H1 (cell line): ENCODE measurements around the gene FRA10AC1. TPM values are rescaled to one million over a fixed set of nuclear protein-coding genes. Genes with fewer than 3 reads are reported as not detected.

ENCODE experiments used
- CTCF ChIA-PET: fragments of 300-600 bp; sonication (Branson Sonifier 250); formaldehyde crosslinking; loops from one replicate; lab custom pipeline; 2021; ENCODE audit not compliant: partially characterized antibody; lab: Charles Lee
- POLR2A ChIA-PET: fragments of 300-600 bp; sonication (Branson Sonifier 250); formaldehyde crosslinking; loops from one replicate; lab custom pipeline; 2021; ENCODE audit warnings: inconsistent platforms; ENCODE audit not compliant: partially characterized antibody; lab: Charles Lee
- DNase-seq, 2 experiments: peaks; one replicate each; pipeline versions ENCODE4 v3.0.0 to v3.0.0-alpha.2; 2010 to 2022; ENCODE audit warnings: low spot score in 2 of 2, low read depth in 1 of 2, mixed read lengths in 1 of 2
- FAIRE-seq: peaks from 2 replicates; lab custom pipeline; 2011; peaks lifted over from hg19 to GRCh38; lab: Jason Lieb, UNC
- H2AFZ ChIP-seq: 2 replicates; pipeline ENCODE4 v1.8.1; 2012; ENCODE audit warnings: low read length, inconsistent platforms
- H2AK5ac ChIP-seq: 2 replicates; pipeline ENCODE4 v1.6.1; 2013; ENCODE audit warnings: low read depth, low read length
- H2BK120ac ChIP-seq: replicated peaks from 2 replicates; pipeline ENCODE3; 2013; ENCODE audit warnings: low read depth, low read length, inconsistent platforms
- H2BK12ac ChIP-seq: 2 replicates; pipeline ENCODE4 v1.6.1; 2013; ENCODE audit warnings: low read depth, low read length
- H2BK15ac ChIP-seq: 2 replicates; pipeline ENCODE4 v1.6.1; 2013; ENCODE audit warnings: low read length
- H2BK20ac ChIP-seq: 2 replicates; pipeline ENCODE4 v1.6.1; 2013; ENCODE audit warnings: low read length
- H2BK5ac ChIP-seq: 2 replicates; pipeline ENCODE4 v1.6.1; 2013; ENCODE audit warnings: low read depth, low read length
- H3K14ac ChIP-seq: 2 replicates; pipeline ENCODE4 v1.6.1; 2013; ENCODE audit warnings: inconsistent platforms; ENCODE audit not compliant: insufficient read length
- H3K18ac ChIP-seq: 2 replicates; pipeline ENCODE4 v1.6.1; 2013; ENCODE audit warnings: low read length; ENCODE audit errors: extremely low read depth
- H3K23ac ChIP-seq: 2 replicates; pipeline ENCODE4 v1.6.1; 2013; ENCODE audit warnings: inconsistent platforms; ENCODE audit not compliant: insufficient read length
- H3K23me2 ChIP-seq: 2 replicates; pipeline ENCODE4 v1.6.1; 2013; ENCODE audit warnings: low read depth, low read length
- H3K27ac ChIP-seq: 2 replicates; pipeline ENCODE4 v1.6.1; 2011; ENCODE audit warnings: low read depth, low read length, inconsistent platforms
- H3K27me3 ChIP-seq, 4 experiments: replicated peaks in 1 of 4; 1 replicate in 1 of 4; 2 replicates in 3 of 4; pipeline versions ENCODE4 v1.6.1 to v1.8.1; 2011 to 2013; ENCODE audit warnings: low read length in 3 of 4, mild to moderate bottlenecking in 3 of 4, inconsistent platforms in 2 of 4, mixed read lengths in 2 of 4, moderate library complexity in 1 of 4; ENCODE audit not compliant: control insufficient read depth in 3 of 4, insufficient read depth in 3 of 4; ENCODE audit errors: extremely low read depth in 1 of 4
- H3K36me3 ChIP-seq, 4 experiments: 2 replicates each; pipeline versions ENCODE4 v1.6.1 to v1.8.1; 2011 to 2013; ENCODE audit warnings: mild to moderate bottlenecking in 4 of 4, low read length in 3 of 4, moderate library complexity in 2 of 4, control low read depth in 1 of 4, inconsistent platforms in 1 of 4; ENCODE audit not compliant: insufficient read depth in 4 of 4, control insufficient read depth in 2 of 4
- H3K4ac ChIP-seq: replicated peaks from 2 replicates; pipeline ENCODE3; 2013; ENCODE audit warnings: low read length, low read depth, mixed read lengths, inconsistent platforms; ENCODE audit not compliant: insufficient read length
- H3K4me1 ChIP-seq, 4 experiments: replicated peaks in 1 of 4; 1 replicate in 1 of 4; 2 replicates in 3 of 4; pipeline versions ENCODE4 v1.6.1 to v1.8.1; 2011 to 2013; ENCODE audit warnings: low read length in 3 of 4, inconsistent platforms in 2 of 4, mixed read lengths in 1 of 4; ENCODE audit not compliant: insufficient read depth in 4 of 4, control insufficient read depth in 3 of 4
- H3K4me2 ChIP-seq, 2 experiments: 2 replicates each; pipeline versions ENCODE4 v1.6.1 to v1.8.1; 2011 to 2013; ENCODE audit warnings: low read depth in 2 of 2, low read length in 2 of 2, control low read depth in 1 of 2, inconsistent platforms in 1 of 2, mild to moderate bottlenecking in 1 of 2; ENCODE audit not compliant: insufficient read depth in 1 of 2
- H3K4me3 ChIP-seq, 4 experiments: fragments of 200-600, 300-600 bp in 1 of 4; sonication (generic), shearing (Covaris generic), sonication (Bioruptor Twin) in 1 of 4; 2 replicates each; pipeline versions ENCODE4 v1.5.1 to v1.8.1; 2011 to 2016; ENCODE audit warnings: low read length in 4 of 4, low read depth in 3 of 4, control low read depth in 2 of 4, inconsistent platforms in 2 of 4, mild to moderate bottlenecking in 2 of 4, mixed read lengths in 1 of 4, moderate library complexity in 1 of 4; ENCODE audit not compliant: insufficient read depth in 2 of 4; ENCODE audit errors: extremely low read depth in 1 of 4
- H3K56ac ChIP-seq: replicated peaks from 2 replicates; pipeline ENCODE3; 2013; ENCODE audit warnings: low read depth, mild to moderate bottlenecking, mixed read lengths, low read length, inconsistent platforms; ENCODE audit not compliant: insufficient read length
- H3K79me1 ChIP-seq: 2 replicates; pipeline ENCODE4 v1.6.1; 2013; ENCODE audit warnings: low read depth, low read length, control low read depth
- H3K79me2 ChIP-seq, 2 experiments: 2 replicates each; pipeline versions ENCODE4 v1.6.1 to v1.8.1; 2012 to 2013; ENCODE audit warnings: low read length in 2 of 2, mild to moderate bottlenecking in 2 of 2, inconsistent platforms in 1 of 2; ENCODE audit not compliant: insufficient read depth in 2 of 2, control insufficient read depth in 1 of 2
- H3K9ac ChIP-seq, 4 experiments: replicated peaks in 1 of 4; 1 replicate in 1 of 4; 2 replicates in 3 of 4; pipeline versions ENCODE4 v1.6.1 to v1.8.1; 2011 to 2013; ENCODE audit warnings: low read depth in 3 of 4, low read length in 3 of 4, control low read depth in 2 of 4, mild to moderate bottlenecking in 2 of 4, moderate library complexity in 2 of 4, inconsistent platforms in 1 of 4; ENCODE audit errors: extremely low read depth in 1 of 4
- H3K9me3 ChIP-seq, 2 experiments: 2 replicates each; pipeline versions ENCODE4 v1.6.1 to v1.8.1; 2012 to 2013; ENCODE audit warnings: mild to moderate bottlenecking in 2 of 2, moderate library complexity in 2 of 2, control low read depth in 1 of 2, inconsistent platforms in 1 of 2, low read depth in 1 of 2, low read length in 1 of 2, mixed read lengths in 1 of 2; ENCODE audit not compliant: insufficient read depth in 2 of 2
- H4K20me1 ChIP-seq, 2 experiments: replicated peaks in 1 of 2; 2 replicates each; pipeline versions ENCODE3 to v1.8.1; 2011 to 2013; ENCODE audit warnings: inconsistent platforms in 2 of 2, low read length in 2 of 2, mild to moderate bottlenecking in 1 of 2; ENCODE audit not compliant: insufficient read depth in 2 of 2, control insufficient read depth in 1 of 2
- H4K5ac ChIP-seq: 2 replicates; pipeline ENCODE4 v1.6.1; 2013; ENCODE audit warnings: low read length, low read depth, mixed read lengths, inconsistent platforms; ENCODE audit not compliant: insufficient read length
- H4K8ac ChIP-seq: 2 replicates; pipeline ENCODE4 v1.8.0; 2013; ENCODE audit warnings: mild to moderate bottlenecking, moderate library complexity, low read length, inconsistent platforms; ENCODE audit not compliant: insufficient read depth; ENCODE audit errors: extremely low read depth
- H4K91ac ChIP-seq: replicated peaks from 2 replicates; pipeline ENCODE3; 2013; ENCODE audit warnings: low read length, mixed read lengths, inconsistent platforms; ENCODE audit not compliant: insufficient read length
- BACH1 ChIP-seq: IDR thresholded peaks from 2 replicates; pipeline ENCODE4 v1.6.1; 2012; ENCODE audit warnings: low read length, improper control_type of control experiment
- EP300 ChIP-seq, 2 experiments: IDR thresholded peaks; 1 replicate in 1 of 2; 2 replicates in 1 of 2; pipeline ENCODE4 v1.6.1; 2011 to 2012; ENCODE audit warnings: low read depth in 2 of 2, low read length in 2 of 2, mild to moderate bottlenecking in 2 of 2, borderline replicate concordance in 1 of 2, inconsistent platforms in 1 of 2, moderate library complexity in 1 of 2
- MAFK ChIP-seq: IDR thresholded peaks from 2 replicates; pipeline ENCODE4 v1.6.1; 2012; ENCODE audit warnings: low read depth, mild to moderate bottlenecking, improper control_type of control experiment, low read length
- POU5F1 ChIP-seq: IDR thresholded peaks from 2 replicates; pipeline ENCODE4 v1.6.1; 2011; ENCODE audit warnings: low read depth, mild to moderate bottlenecking, low read length, moderate library complexity
- RBBP5 ChIP-seq: IDR thresholded peaks from 2 replicates; pipeline ENCODE4 v1.7.1; 2012; ENCODE audit warnings: low read depth, mild to moderate bottlenecking, inconsistent platforms, low read length, moderate library complexity, borderline replicate concordance
- RNF2 ChIP-seq: fragments of 200-900, 300-1000 bp; sonication (generic); IDR thresholded peaks from 2 replicates; pipeline ENCODE4 v1.7.1; 2016; ENCODE audit warnings: borderline replicate concordance, low read depth, mild to moderate bottlenecking, antibody characterized with exemption, low read length; ENCODE audit not compliant: poor library complexity, severe bottlenecking; ENCODE audit errors: missing control alignments
- SIRT6 ChIP-seq: IDR thresholded peaks from one replicate; pipeline ENCODE4 v1.7.1; 2012; ENCODE audit warnings: low read length, inconsistent platforms
- TBP ChIP-seq: IDR thresholded peaks from 2 replicates; pipeline ENCODE4 v1.6.1; 2011; ENCODE audit warnings: low read depth, low read length, improper control_type of control experiment
- TCF12 ChIP-seq: IDR thresholded peaks from 2 replicates; pipeline ENCODE4 v1.6.1; 2011; ENCODE audit warnings: low read depth, mild to moderate bottlenecking, low read length
- WGBS, 2 experiments: shearing (Covaris generic) in 1 of 2; methylation state at CpG; one replicate each; pipeline versions ENCODE4 v1.1.6 to v1.1.7; 2013 to 2015; ENCODE audit warnings: low lambda C conversion rate in 2 of 2, mixed read lengths in 2 of 2, inconsistent platforms in 1 of 2, low coverage in 1 of 2, missing lambda C conversion rate in 1 of 2; ENCODE audit not compliant: insufficient replicate concordance in 2 of 2, insufficient coverage in 1 of 2, insufficient read length in 1 of 2; ENCODE audit errors: extremely low coverage in 1 of 2, missing lambda C conversion rate in 1 of 2; 5-methylcytosine and 5-hydroxymethylcytosine counted together
- polyA plus RNA-seq, 7 experiments: library from polyadenylated mRNA; depleted of rRNA in 3 of 7; stranded (reverse) in 5 of 7; unstranded in 2 of 7; fragments of >200 nt in 5 of 7; fragments of 200-250 nt in 2 of 7; gene quantifications; 1 replicate in 5 of 7; 2 replicates in 1 of 7; 4 replicates in 1 of 7; pipeline versions ENCODE4 v1.2.1 to v1.2.3, GENCODE V29; 2011 to 2013; ENCODE audit warnings: missing spikeins in 2 of 7, mixed read lengths in 2 of 7
- total RNA-seq: library from RNA; stranded (reverse); fragmentation: NEBNext Ultra II Directional; extraction: Animal tissue kit (Norgen Biotek cat#: 25700); gene quantifications from 2 replicates; pipeline ENCODE4 v1.2.1, GENCODE V29; 2021
- TF ChIP-seq, protein P1 (sequence below): IDR thresholded peaks from 2 replicates; pipeline ENCODE4 v1.6.1; 2012; ENCODE audit warnings: inconsistent platforms

The FRA10AC1 gene
- total and polyA plus RNA-seq, 2 of the 8 experiments (the other 6 are each of a cell fraction or from before 2014, with no cell fraction given), result 4.4 to 13.5 TPM

DNA sequence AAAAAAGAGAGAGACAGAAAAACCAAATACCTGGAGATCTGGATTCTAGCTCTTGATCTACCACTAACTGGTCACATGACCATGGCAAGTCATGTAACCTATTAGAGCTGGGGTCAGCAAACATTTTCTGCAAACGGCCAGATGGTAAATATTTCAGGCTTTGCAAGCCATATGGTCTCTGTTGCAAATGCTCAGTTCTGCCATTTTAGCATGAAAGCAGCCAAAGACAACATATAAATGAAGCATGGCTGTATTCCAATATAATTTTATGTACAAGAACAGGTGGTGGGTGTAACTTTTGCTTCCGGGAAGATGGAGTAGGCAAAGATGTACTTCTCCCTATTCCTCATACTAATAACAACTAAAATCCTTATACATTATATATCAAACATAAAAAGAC lies 6.7 kb downstream of the FRA10AC1 start:
- WGBS, 2 experiments, result 91% methylated on average over 2 of the region's 2 CpGs; no CpG with 5 or more reads in 1 of the 2 experiments
- no peak overlapping the region for H2BK20ac ChIP-seq
- no peaks in the 10 kb centered on the region for H3K23me2 ChIP-seq
- H3K18ac ChIP-seq, result no peak overlapping the region
- H3K27ac ChIP-seq, result no peak overlapping the region
- no peaks in the 10 kb centered on the region for H3K9me3 ChIP-seq
- no peak for FAIRE-seq
- H3K27me3 ChIP-seq, result no peaks in the 10 kb centered on the region
- H3K4me1 ChIP-seq, result no peaks in the 10 kb centered on the region
- no peak for DNase-seq
- no peak overlapping the region for H2AK5ac ChIP-seq
- no peak overlapping the region for H3K56ac ChIP-seq
- H2BK5ac ChIP-seq, result no peak overlapping the region
- H3K36me3 ChIP-seq, result peaks cover 0 to 75% (median 26%) of the 10 kb centered on the region in 4 experiments; a peak in 7 of 8 replicates
- no peak overlapping the region for H3K14ac ChIP-seq
- H3K4me3 ChIP-seq, result no peak overlapping the region
- no peaks in the 10 kb centered on the region for H4K20me1 ChIP-seq
- H3K9ac ChIP-seq, result no peak overlapping the region
- no peak overlapping the region for H2BK120ac ChIP-seq
- no peaks in the 10 kb centered on the region for H3K79me1 ChIP-seq
- ChIA-PET CTCF (interaction anchor here (1.7 to 1.8 kb wide), 2 partner anchors 24 to 120 kb away, joined by 4 to 5 read pairs; no protein-coding TSS in a partner anchor), POLR2A (no interaction called here)
- no peak overlapping the region for H2BK12ac ChIP-seq
- no peak overlapping the region for H3K23ac ChIP-seq
- no peak overlapping the region for H4K5ac ChIP-seq
- no peak overlapping the region for H2AFZ ChIP-seq
- TF ChIP-seq POU5F1, result no peak
- no peak for TF ChIP-seq EP300 (IDR thresholded peaks at IDR 0.05; ENCODE audit: borderline replicate concordance in 1 of 2, low read depth in 2 of 2, low read length in 2 of 2)
- TF ChIP-seq, protein P1, sequence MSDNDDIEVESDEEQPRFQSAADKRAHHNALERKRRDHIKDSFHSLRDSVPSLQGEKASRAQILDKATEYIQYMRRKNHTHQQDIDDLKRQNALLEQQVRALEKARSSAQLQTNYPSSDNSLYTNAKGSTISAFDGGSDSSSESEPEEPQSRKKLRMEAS, result no peak
- no peak for TF ChIP-seq RNF2
- no peak for TF ChIP-seq BACH1
- TF ChIP-seq MAFK, result no peak
- no peak for TF ChIP-seq RBBP5
- no peak for TF ChIP-seq SIRT6
- TF ChIP-seq TCF12, result no peak
- TF ChIP-seq TBP, result no peak
- H3K4me2 ChIP-seq, result no peak overlapping the region
- H4K91ac ChIP-seq, result no peak overlapping the region
- H3K79me2 ChIP-seq, result no peaks in the 10 kb centered on the region
- no peak overlapping the region for H3K4ac ChIP-seq
- no peak overlapping the region for H2BK15ac ChIP-seq
- H4K8ac ChIP-seq, result no peak overlapping the region
